HL-60 (cell line): ENCODE measurements around the gene ADCYAP1.

Experiments used
- DNase-seq, 2 experiments: peaks; one replicate each; pipeline ENCODE4 v3.0.0-alpha.2; 2010 to 2020; ENCODE audit warnings: low read depth in 1 of 2, low spot score in 1 of 2
- H3K27ac ChIP-seq: fragments of 250-450 bp; sonication (Bioruptor Pico); replicated peaks from 2 replicates; pipeline ENCODE4 v1.5.1; 2020; ENCODE audit warnings: mild to moderate bottlenecking, moderate library complexity
- H3K27me3 ChIP-seq: fragments of 250-450 bp; sonication (Bioruptor Pico); 2 replicates; pipeline ENCODE4 v1.5.1; 2021; ENCODE audit warnings: mild to moderate bottlenecking, moderate library complexity; ENCODE audit not compliant: insufficient read depth, poor library complexity, severe bottlenecking
- H3K4me3 ChIP-seq: replicated peaks from 2 replicates; pipeline ENCODE4 v1.5.1; 2011; ENCODE audit warnings: mild to moderate bottlenecking, control low read depth, low read length; ENCODE audit not compliant: insufficient read depth
- GABPA ChIP-seq: IDR thresholded peaks from 2 replicates; pipeline ENCODE4 v1.6.1; 2012; ENCODE audit warnings: low read depth
- POLR2AphosphoS5 ChIP-seq: IDR thresholded peaks from 2 replicates; pipeline ENCODE4 v1.6.1; 2012; ENCODE audit warnings: low read depth
- SPI1 ChIP-seq: IDR thresholded peaks from 2 replicates; pipeline ENCODE4 v1.6.1; 2012; ENCODE audit warnings: low read depth, mild to moderate bottlenecking, borderline replicate concordance
- TF ChIP-seq, protein P1 (sequence below): IDR thresholded peaks from 2 replicates; pipeline ENCODE4 v1.6.1; 2012; ENCODE audit warnings: low read depth; ENCODE audit not compliant: insufficient replicate concordance
- TF ChIP-seq, protein P2 (sequence below): IDR thresholded peaks from one replicate; pipeline ENCODE4 v1.5.1; 2011; ENCODE audit warnings: low read length, control low read depth, inconsistent platforms; ENCODE audit not compliant: insufficient read depth

Gene ADCYAP1

DNA sequence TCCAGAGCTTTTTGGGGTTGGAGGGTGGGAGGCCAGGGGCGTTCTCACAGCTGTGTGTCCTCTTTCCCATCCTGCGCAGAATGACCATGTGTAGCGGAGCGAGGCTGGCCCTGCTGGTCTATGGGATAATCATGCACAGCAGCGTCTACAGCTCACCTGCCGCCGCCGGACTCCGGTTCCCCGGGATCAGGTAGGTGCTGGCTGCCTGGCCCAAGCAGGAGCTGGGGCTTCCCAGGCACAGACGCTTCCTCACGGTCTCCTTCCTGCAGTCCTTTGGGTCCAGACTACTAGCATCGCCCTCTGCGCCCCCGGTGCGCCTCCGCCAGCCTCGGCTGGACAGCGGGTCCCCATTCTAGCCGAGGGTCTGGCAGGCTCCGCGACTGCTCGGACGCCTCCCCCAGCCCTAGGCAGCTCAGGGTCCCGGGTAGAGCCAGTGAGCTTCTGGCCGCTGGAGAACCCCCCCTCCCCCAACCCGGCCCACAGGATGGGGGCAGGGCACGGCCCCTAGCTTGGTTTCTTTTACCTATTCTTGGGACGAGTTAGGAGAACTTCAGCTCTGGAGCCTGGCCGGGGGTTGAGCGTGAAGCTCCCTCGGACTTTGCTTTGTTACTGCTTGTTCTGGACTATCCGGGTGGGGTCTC, 756 bp downstream of the ADCYAP1 start:
- H3K27me3 ChIP-seq = peaks cover 83% of the 10 kb centered on the region
- no peak for DNase-seq
- no peak overlapping the region for H3K27ac ChIP-seq
- no peak for TF ChIP-seq SPI1
- TF ChIP-seq, protein P1, sequence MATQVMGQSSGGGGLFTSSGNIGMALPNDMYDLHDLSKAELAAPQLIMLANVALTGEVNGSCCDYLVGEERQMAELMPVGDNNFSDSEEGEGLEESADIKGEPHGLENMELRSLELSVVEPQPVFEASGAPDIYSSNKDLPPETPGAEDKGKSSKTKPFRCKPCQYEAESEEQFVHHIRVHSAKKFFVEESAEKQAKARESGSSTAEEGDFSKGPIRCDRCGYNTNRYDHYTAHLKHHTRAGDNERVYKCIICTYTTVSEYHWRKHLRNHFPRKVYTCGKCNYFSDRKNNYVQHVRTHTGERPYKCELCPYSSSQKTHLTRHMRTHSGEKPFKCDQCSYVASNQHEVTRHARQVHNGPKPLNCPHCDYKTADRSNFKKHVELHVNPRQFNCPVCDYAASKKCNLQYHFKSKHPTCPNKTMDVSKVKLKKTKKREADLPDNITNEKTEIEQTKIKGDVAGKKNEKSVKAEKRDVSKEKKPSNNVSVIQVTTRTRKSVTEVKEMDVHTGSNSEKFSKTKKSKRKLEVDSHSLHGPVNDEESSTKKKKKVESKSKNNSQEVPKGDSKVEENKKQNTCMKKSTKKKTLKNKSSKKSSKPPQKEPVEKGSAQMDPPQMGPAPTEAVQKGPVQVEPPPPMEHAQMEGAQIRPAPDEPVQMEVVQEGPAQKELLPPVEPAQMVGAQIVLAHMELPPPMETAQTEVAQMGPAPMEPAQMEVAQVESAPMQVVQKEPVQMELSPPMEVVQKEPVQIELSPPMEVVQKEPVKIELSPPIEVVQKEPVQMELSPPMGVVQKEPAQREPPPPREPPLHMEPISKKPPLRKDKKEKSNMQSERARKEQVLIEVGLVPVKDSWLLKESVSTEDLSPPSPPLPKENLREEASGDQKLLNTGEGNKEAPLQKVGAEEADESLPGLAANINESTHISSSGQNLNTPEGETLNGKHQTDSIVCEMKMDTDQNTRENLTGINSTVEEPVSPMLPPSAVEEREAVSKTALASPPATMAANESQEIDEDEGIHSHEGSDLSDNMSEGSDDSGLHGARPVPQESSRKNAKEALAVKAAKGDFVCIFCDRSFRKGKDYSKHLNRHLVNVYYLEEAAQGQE = peak; percentile 17
- TF ChIP-seq POLR2AphosphoS5 = no peak
- TF ChIP-seq GABPA = no peak
- TF ChIP-seq, protein P2, sequence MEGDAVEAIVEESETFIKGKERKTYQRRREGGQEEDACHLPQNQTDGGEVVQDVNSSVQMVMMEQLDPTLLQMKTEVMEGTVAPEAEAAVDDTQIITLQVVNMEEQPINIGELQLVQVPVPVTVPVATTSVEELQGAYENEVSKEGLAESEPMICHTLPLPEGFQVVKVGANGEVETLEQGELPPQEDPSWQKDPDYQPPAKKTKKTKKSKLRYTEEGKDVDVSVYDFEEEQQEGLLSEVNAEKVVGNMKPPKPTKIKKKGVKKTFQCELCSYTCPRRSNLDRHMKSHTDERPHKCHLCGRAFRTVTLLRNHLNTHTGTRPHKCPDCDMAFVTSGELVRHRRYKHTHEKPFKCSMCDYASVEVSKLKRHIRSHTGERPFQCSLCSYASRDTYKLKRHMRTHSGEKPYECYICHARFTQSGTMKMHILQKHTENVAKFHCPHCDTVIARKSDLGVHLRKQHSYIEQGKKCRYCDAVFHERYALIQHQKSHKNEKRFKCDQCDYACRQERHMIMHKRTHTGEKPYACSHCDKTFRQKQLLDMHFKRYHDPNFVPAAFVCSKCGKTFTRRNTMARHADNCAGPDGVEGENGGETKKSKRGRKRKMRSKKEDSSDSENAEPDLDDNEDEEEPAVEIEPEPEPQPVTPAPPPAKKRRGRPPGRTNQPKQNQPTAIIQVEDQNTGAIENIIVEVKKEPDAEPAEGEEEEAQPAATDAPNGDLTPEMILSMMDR = no peak
- H3K4me3 ChIP-seq = no peak overlapping the region

DNA sequence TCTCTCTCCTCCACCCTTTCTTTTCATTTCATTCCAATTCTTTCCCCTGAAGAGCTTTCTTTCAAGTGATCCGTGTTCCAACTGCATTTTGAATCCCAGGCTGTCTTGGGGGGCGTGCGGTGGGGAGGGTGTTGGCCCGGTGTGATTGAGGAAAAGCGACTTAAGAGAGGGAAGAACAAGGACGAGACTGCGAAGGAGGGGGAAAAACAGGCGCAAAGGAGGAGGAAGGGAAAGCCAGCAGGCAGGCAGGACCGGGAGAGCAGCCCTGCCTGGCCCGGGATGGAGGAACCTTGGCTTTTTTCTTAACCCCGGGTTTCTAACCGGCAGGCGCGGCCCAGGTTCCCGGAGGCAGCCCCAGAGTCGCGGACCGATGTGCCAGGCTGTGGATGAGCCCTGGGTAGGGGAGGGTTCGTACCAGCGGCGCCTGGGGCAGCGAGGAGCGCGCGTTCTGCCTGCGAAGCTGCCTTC, 1.3 kb downstream of the ADCYAP1 start:
- Histone ChIP-seq H3K27ac (no peak overlapping the region), H3K4me3 (no peak overlapping the region), H3K27me3 (peaks cover 87% of the 10 kb centered on the region)
- TF ChIP-seq, protein P2 = no peak
- TF ChIP-seq, protein P1 = no peak
- no peak for TF ChIP-seq POLR2AphosphoS5
- TF ChIP-seq GABPA = no peak
- TF ChIP-seq SPI1 = no peak
- no peak for DNase-seq

DNA sequence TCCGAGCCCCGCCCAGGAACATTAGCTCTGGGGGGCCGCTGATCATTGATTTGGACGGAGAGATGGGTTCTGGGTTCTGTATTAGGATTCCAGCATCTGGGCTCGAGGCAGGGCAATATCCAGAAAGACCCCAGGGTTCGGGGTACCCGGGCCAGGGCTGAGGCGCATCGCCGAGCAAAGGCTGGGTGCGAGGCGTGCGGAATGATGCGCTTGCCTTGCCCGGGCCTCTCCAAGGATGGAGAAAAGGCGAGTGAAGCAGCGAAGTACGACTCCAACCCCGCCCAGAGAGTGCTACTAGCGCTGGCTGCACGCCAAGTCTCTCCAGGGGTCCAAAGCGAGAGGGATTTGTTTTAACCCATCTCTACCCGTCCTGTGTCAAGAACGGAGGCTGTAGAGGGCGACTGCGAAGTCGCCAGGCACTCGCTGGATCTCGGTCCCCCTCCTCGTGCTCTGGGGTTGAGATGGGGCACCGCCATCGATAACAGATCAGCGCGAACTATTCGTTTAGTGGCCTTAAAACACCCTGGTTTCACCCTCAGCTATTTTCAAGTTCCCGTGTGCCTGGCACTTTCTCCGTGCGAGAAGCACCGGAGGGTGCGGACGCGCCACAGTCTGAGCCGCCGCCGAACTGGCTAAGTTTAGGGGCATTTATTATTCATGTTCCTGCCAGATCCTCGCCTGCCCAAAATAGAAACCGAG, 1.9 kb downstream of the ADCYAP1 start:
- TF ChIP-seq GABPA = no peak
- TF ChIP-seq, protein P2 = no peak
- TF ChIP-seq, protein P1 = no peak
- TF ChIP-seq POLR2AphosphoS5 = no peak
- TF ChIP-seq SPI1 = no peak
- Histone ChIP-seq H3K4me3 (no peak overlapping the region), H3K27me3 (peaks cover 87% of the 10 kb centered on the region), H3K27ac (no peak overlapping the region)
- DNase-seq = no peak
